Left ventricle myocardium inferior (tissue), 1 donor: ENCODE measurements around the gene KRT35. TPM values are rescaled to one million over a fixed set of nuclear protein-coding genes. Genes with fewer than 3 reads are reported as not detected.

ENCODE experiments used
- DNase-seq: peaks from one replicate; pipeline ENCODE4 v3.0.0-alpha.2; 2020
- H3K27ac ChIP-seq: fragments of 200-600 bp; replicated peaks from 2 replicates; pipeline ENCODE4 v1.8.0; 2021
- H3K27me3 ChIP-seq: fragments of 200-600 bp; 2 replicates; pipeline ENCODE4 v1.8.0; 2021; ENCODE audit warnings: low read depth
- H3K36me3 ChIP-seq: fragments of 200-600 bp; 2 replicates; pipeline ENCODE4 v1.8.0; 2021
- H3K4me1 ChIP-seq: fragments of 200-600 bp; 2 replicates; pipeline ENCODE4 v1.8.0; 2021
- H3K4me3 ChIP-seq: fragments of 200-600 bp; 2 replicates; pipeline ENCODE4 v1.8.0; 2021; ENCODE audit warnings: mild to moderate bottlenecking, moderate library complexity
- H3K9me3 ChIP-seq: fragments of 200-600 bp; replicated peaks from 2 replicates; pipeline ENCODE4 v1.8.0; 2021
- CTCF ChIP-seq: fragments of 200-600 bp; IDR thresholded peaks from 2 replicates; pipeline ENCODE4 v1.8.0; 2021; ENCODE audit warnings: antibody characterized with exemption, mild to moderate bottlenecking, borderline replicate concordance
- intact Hi-C: fragments of 100-400 bp; cut with micrococcal nuclease; formaldehyde crosslinking; loops from one replicate; pipeline ENCODE4 v1.11.0; 2022
- total RNA-seq: library from RNA; stranded (reverse); fragmentation: NEBNext Ultra II Directional; extraction: Animal tissue kit (Norgen Biotek cat#: 25700); gene quantifications from one replicate; pipeline ENCODE4 v1.2.1, GENCODE V29; 2021
- donor health status: DM: no; HTN: yes; CAD: no; lungs with severe emphysema.

The KRT35 gene
- total RNA-seq, 1 donor from 2014 or later: not detected

GRCh38 chr17:41504246-41504977 is 23.5 kb upstream of the KRT35 start:
- H3K36me3 ChIP-seq: no peaks in the 10 kb centered on the region
- H3K27ac ChIP-seq: no peak overlapping the region
- DNase-seq: no peak
- intact Hi-C loops: no loop called here
- TF ChIP-seq CTCF: no peak
- H3K9me3 ChIP-seq: no peaks in the 10 kb centered on the region
- H3K27me3 ChIP-seq: peaks cover 77% of the 10 kb centered on the region
- H3K4me3 ChIP-seq: no peak overlapping the region
- H3K4me1 ChIP-seq: no peaks in the 10 kb centered on the region

GRCh38 chr17:41503202-41503601 is 22.3 kb upstream of the KRT35 start:
- Histone ChIP-seq H3K4me3 (no peak overlapping the region), H3K4me1 (no peaks in the 10 kb centered on the region), H3K27me3 (peaks cover 78% of the 10 kb centered on the region), H3K36me3 (no peaks in the 10 kb centered on the region), H3K27ac (no peak overlapping the region), H3K9me3 (no peaks in the 10 kb centered on the region)
- intact Hi-C loops: no loop called here
- no peak for DNase-seq
- TF ChIP-seq CTCF: no peak

GRCh38 chr17:41500131-41500911 is 19.4 kb upstream of the KRT35 start:
- Histone ChIP-seq H3K4me3 (no peak overlapping the region), H3K9me3 (no peaks in the 10 kb centered on the region), H3K27ac (no peak overlapping the region), H3K27me3 (peaks cover 69% of the 10 kb centered on the region), H3K4me1 (no peaks in the 10 kb centered on the region), H3K36me3 (no peaks in the 10 kb centered on the region)
- no peak for TF ChIP-seq CTCF
- intact Hi-C loops: no loop called here
- DNase-seq: no peak

- Histone ChIP-seq H3K4me1 (no peaks in the 10 kb centered on the region), H3K9me3 (no peaks in the 10 kb centered on the region), H3K27ac (no peak overlapping the region), H3K4me3 (no peak overlapping the region), H3K36me3 (no peaks in the 10 kb centered on the region), H3K27me3 (peaks cover 68% of the 10 kb centered on the region)
- no peak for TF ChIP-seq CTCF
- intact Hi-C loops: no loop called here
- DNase-seq: no peak
These were observed 18.8 kb upstream of the KRT35 start for GRCh38 chr17:41499714-41500113.

- no peak overlapping the region for H3K4me3 ChIP-seq
- no peaks in the 10 kb centered on the region for H3K36me3 ChIP-seq
- peaks cover 70% of the 10 kb centered on the region for H3K27me3 ChIP-seq
- intact Hi-C loops: no loop called here
- no peaks in the 10 kb centered on the region for H3K4me1 ChIP-seq
- H3K27ac ChIP-seq: no peak overlapping the region
- H3K9me3 ChIP-seq: no peaks in the 10 kb centered on the region
- no peak for DNase-seq
- TF ChIP-seq CTCF: no peak
These were observed 17.3 kb upstream of the KRT35 start for GRCh38 chr17:41498276-41498675.
